LNCAP (cell line): ENCODE results near the gene CACNA1C.
A peak's percentile ranks its signal among the peaks of the same experiment; 100 is the strongest.

ENCODE experiments used
- CTCF ChIP-seq: fragments of 450-650 bp; IDR thresholded peaks from 2 replicates; pipeline ENCODE4 v1.5.1; 2017; ENCODE audit warnings: mild to moderate bottlenecking

The CACNA1C gene

DNA sequence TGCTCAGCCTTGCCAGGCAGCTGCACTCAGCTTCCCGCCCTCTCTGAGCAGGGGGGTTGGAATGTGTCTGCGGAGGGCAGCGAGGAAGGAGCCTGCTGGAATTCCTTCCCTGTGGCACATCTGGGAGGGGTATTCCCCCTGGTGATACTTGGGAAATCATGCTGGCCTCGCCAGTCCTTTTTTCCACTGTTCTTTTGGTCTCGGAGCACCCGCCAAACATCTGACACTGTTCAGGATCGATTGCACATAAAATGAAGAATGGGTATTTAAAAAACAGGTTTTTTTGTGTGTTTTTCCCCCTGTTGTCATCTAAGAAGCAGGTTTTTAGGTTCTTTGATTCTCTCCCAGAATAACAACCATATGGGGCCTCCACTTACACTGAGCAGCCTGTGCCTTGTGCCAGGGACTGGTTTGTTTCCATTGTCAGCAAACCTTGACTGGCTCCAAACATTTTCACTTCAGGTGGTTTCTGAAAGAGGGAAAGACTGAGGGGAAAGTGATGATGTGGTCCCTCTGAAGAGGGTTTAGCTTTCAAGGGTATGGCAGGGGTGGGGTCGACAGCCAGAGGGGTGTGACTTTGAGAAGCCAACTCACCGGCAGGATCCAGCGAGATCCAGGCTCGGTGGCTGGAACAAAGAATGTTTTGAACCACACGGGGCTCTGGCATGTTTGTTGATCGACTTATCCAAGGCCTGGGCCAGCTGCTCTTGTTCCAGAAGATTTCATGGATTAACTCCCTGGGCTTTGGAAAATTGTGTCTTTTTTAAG, 215.1 kb downstream of the CACNA1C start:
- no peak for TF ChIP-seq CTCF

DNA sequence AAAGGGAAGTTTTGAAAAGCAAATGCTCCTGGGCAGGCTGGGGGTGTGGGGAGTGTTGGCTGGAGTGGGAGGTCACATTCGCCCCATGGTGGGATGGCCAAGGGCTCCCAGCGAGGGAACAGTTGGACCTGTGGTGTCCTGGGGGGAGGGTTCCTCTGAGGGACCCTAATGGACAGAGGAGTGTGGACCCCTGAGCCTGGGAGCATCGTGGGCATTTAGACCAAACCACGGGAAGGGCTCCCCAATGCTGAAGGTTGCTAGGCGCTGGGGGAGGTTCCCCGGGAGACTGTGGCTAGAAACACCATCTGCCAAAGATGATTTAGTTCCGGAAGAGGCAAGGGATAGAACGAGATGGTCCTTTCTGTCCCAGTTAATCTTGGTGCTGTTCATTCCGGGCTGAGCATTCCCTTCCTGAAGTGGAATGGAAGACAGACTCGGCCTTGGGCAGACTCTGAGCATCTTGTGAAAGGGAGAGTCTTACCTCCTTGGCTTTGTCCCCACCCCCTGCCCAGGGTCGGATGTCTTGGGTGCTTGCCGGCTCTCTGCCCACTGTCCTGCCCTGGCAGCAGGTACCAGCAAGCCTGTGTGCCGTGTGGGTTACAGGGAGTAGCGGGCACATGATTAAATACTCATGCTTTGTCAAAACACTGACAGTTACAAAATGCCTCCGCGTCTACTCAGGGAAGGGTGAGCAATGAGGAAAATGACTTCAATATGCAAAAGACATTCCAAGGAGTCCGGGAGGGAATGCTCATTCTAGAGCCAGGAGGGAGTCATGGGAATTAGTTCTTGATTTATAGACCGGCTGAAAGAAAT, 215.9 kb downstream of the CACNA1C start:
- TF ChIP-seq CTCF: no peak

DNA sequence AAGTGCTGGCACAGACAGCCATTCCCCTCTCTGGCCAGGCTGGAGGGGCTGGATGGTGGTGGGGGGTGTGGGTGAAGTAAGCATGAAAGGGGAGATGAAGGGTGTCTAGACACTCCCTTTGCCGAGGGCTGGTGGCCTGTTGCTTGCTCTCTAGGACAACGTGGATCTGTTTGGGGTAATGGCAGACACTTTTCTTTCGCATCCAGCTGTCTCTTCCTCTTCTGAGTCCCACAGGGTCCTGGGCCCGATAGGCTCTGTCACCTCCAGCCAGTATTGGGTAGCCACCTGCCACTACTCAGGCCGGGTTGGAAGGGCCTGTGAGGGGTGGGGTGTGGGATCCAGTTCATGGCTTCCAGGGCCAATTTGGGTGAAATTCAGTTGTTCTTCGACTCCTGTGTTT, 218.1 kb downstream of the CACNA1C start:
- TF ChIP-seq CTCF: no peak

- no peak for TF ChIP-seq CTCF
Measured at GRCh38 chr12:2271961-2272360, 219.2 kb downstream of the CACNA1C start.

- 0 out of 2 replicates have a peak, but pooled peaks have one; percentile 12 for TF ChIP-seq CTCF
Measured at GRCh38 chr12:2273288-2273687, 220.5 kb downstream of the CACNA1C start.

- no peak for TF ChIP-seq CTCF
Measured at GRCh38 chr12:2273751-2274150, 221.0 kb downstream of the CACNA1C start.

GRCh38 chr12:2274733-2275132, 221.9 kb downstream of the CACNA1C start:
- TF ChIP-seq CTCF: no peak
